Activated T-helper 1 cell treated with Interleukin-2 at 50 U/mL for 16 hours (primary cell): ENCODE data around the gene SMOC2.

Source experiments
- DNase-seq: peaks from one replicate; pipeline ENCODE4 v3.0.0-alpha.2; 2020; ENCODE audit warnings: low read depth

The SMOC2 gene

DNA sequence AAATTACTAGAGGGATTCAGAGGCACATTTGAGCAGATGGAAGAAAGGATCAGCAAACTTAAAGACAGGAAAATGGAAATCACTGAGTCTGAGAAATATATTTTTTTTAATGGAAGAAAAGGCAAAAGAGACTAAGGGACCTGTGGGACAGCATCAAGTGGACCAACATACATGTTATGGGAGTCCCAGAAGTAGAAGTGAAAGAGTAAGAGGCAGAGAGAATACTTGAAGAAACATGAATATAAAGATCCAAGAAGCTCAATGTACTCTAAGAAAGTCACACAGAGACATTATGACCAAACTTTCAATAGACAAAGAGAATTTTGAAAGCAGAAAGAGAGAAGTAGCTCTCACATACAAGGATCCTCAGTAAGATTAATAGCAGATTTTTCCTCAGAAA is 39.5 kb downstream of the SMOC2 start:
- DNase-seq: no peak

DNA sequence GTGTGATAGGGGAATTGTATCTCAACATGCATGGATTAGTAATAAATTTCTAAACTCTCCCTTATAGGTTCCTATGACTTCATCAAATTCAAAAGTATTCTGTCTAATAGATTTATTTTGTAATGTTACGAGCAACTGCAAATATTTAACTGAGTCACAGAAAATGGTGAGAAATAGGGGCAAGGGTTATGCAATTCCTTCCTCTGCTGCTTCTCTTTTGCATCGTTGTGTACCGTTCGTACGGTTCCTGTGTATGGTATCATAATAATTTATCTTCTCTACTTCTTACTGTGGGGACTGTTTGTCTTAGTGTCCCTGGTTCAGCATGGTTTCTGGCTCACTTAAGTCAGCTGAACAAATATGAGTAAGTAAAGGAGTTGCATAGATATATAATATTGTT is 44.8 kb downstream of the SMOC2 start:
- no peak for DNase-seq

DNA sequence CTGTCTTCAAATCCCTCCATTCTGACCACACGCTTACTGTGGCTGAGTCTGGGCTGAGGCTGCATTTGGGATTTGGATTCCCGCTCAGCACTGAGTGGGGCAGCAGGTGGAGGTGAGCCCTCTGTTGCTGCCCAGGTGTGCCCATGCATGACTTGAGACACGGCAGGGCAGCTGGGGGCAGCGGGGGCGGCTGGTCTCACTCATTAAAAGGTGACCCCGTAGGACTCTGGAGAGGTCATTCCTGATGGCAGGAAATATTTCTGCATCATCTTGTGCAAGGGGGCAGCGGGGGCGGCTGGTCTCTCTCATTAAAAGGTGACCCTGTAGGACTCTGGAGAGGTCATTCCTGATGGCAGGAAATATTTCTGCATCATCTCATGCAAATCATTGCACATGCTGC is 49.8 kb downstream of the SMOC2 start:
- DNase-seq: no peak

DNA sequence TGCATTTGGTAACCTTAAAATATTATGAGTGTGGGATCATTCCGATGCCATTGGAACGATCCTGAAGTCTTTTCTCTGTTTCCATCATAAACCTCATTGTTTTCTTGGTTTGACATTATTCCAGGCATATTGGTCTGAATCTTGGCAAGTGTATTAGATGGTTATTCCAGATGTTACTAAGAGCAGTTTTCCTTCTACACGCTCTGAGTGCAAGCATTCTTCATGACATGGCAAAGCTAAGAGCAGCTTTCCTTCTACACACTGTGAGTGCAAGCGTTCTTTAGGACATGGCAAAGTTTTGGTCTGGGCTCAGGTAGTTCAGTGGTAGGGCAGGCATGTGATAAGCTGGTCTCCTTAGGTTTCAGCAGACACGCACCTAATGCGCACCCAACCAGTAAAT is 53.0 kb downstream of the SMOC2 start:
- DNase-seq: no peak

DNA sequence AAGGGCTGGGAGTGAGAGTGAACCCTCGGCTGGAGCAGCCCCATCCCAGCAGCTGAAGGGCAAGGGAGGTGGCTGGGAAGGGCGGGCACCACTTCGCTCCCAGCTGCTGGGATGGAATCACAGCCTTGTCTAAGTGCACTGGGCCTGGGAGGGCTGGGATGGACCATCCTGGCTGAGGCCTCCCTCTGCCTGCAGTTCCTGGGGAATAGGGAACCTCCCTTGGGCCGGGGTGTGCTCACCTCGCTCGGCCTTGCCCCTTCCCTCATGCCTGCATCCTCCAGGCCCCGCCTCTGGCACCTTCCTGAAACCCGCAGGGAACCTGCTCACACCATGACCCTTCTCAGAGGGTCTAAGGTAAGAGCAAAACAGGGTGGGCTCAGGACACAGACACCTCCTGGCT is 53.7 kb downstream of the SMOC2 start:
- no peak for DNase-seq

DNA sequence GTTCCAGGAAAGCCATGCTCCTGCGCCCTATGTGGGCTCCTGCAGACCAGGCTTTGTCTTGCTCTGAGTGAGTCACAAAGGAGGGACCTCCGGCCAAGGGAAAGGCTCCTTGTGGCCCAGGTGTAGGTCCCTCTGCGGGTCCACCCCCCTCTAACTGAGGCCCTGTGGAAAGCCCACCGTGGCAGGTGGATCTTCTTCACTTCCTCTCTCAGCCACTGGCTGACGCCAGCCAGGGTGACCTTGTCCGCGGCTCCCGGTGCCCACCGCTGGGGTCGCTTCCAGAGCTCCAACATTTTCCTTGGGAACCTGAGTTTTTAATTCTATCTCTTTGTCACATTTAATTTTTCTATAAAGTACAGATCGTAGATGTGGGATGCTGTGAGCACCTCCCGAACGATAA is 54.1 kb downstream of the SMOC2 start:
- DNase-seq: no peak

DNA sequence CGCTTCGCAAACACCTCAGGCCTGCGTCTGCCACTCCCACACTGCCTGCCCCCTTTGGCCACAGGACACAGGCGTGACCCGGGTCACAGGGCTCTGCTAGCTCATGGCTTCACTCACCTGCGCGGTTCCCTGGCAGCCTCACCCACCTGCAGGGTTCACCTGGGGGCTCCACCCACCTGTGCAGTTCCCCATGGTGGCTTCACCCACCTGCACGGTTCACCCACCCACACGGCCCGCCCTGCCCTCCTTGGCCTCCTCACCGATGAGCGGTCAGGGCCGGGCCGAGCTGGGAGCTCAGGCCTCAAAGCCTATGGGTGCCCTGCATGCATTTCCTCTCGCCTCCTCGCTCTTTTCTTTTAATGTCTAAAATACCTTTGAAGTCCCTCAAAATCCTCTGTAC is 54.7 kb downstream of the SMOC2 start:
- no peak for DNase-seq

DNA sequence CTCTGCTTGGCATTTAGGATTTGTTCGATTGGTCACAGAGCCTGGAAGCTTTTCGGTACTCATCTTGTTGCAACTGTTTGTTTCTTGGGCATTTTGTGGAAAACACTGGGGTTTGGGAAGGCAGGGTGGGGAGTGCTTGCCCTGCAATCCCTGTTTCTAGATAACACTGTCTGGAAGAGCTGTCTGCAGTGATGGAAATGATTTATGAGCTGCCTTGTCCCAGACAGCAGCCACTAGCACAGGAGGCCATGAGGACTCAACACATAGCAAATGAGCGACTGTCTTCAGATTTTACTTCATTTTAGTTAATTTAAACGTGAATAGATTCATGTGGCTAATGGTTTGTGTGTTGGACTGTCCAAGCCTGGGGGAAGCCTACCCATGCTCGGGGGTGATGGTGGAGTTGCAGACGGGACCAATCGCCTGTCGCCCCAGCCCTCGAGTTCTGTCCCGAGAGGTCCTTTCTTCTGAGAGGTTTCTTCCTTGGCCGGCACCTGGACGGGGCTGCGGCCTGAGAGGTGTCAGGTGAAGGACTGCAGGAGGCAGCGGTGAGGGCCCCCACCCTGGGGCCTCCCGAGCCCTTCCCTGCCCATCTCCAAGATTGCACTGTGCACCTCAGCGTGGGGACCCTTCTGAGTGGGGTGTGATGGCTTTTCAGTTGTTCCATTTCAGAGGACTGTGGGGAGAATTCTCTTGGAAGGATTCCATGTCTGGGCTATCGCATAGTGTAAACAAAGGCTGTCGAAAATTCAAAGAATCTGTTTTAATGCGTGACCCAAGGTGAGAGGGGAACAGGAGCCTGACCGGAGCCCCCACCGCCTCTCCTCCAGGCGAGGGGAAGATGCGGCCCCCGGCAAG is 55.4 kb downstream of the SMOC2 start:
- DNase-seq: no peak

DNA sequence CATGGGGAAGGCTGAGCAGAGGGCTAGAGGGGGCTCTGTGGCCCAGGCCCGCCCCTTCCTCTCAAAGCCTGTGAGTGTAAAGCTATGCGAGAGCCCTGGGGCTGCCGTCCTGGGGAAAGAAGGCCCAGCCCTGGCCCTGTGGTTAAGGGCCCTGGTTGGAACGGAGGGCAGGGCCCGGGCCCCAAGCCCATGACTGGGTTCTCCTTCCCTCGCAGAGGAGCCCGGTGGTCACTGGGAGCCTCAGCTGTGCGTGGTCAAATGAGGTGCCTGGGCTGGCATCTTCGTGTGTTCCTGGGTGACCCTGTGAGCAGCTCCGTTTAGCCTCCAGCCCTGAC is 56.0 kb downstream of the SMOC2 start:
- no peak for DNase-seq

DNA sequence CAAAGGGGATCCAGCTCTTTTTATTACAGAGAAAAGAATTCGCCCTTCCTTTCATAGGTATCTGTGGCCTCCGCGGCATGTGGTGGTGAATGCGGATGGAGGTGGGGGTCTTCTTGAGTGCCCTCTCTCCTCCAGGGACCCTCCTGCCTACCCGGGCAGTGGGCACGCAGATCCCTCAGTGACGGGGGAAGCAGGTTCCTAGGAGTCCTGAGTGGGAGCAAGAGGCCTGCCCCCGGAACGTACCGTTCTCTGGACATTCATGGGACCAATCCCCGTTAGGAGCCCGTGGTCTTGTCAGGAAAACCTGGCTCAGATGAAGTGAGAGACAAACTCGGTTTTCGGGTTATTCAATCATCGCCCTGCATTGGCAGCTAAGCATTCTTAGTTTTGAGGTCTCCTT is 56.4 kb downstream of the SMOC2 start:
- no peak for DNase-seq

DNA sequence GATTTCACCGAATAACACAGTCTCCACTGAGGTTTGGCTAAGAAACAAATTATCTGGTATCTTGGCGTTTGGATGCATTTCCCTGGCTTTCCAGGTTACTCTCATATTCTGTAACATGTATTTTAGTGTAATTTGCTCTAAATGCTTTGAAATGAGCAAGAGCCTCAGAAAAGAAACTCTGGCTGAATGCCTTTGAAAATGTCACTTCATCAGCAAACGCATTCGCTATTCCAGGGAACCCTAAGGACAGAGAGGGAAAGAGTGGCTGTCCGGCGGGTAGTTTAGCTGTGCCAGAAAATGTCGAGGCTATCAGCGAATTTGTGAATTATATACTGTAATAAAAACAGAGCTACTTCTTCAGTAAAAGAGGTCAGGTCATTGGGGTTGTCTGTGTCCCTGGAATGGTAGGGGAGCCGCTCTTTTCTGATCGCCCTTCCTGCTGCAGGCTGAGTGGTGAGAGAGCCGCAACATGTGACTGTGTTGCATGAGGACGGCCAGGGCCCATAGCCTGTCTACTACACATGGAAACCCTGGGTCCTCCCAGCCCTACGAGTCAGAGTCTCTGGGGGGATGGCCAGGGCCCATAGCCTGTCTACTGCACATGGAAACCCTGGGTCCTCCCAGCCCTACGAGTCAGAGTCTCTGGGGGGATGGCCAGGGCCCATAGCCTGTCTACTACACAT is 57.3 kb downstream of the SMOC2 start:
- DNase-seq: no peak

DNA sequence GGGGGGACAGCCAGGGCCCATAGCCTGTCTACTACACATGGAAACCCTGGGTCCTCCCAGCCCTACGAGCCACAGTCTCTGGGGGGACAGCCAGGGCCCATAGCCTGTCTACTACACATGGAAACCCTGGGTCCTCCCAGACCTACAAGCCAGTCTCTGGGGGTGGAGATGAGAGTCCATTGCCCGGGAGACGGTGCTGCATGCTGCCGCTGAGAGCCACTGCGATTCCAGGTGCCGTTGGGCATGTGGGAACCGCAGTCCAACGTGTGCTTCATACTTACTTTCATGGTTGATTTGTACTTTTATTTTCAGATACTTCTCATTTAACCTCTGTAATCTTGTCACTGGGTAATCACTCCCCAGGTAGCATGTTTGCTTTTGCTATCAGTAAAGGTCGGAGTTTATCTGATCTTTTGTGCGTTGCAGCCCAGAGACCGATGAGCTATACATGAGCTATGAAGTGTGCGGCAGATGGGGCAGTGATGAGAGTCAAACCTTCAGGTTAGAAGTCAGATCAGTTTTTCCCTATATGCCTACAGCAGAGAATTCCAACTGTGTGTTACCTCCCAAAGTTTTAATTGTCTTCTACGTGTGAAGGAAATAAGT is 58.2 kb downstream of the SMOC2 start:
- DNase-seq: no peak

DNA sequence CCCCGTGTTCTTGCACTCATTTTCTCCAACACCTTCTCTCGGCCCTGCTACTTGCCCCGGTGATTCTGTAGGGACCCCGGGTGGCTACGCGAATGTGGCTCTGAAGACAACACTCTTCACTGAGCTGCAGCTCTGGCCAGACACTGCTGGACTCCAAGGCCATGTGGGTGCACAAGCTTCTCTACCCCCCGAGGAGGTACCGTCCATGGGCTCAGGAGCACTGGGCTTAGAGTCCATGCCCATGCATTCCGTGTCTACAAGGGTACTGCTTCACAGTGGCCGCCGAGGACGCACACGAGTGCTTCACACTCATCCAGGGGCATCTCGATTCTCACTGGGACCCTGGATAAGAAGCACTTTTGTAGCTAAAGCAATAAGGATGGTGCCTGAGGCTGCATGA is 59.5 kb downstream of the SMOC2 start:
- no peak for DNase-seq

DNA sequence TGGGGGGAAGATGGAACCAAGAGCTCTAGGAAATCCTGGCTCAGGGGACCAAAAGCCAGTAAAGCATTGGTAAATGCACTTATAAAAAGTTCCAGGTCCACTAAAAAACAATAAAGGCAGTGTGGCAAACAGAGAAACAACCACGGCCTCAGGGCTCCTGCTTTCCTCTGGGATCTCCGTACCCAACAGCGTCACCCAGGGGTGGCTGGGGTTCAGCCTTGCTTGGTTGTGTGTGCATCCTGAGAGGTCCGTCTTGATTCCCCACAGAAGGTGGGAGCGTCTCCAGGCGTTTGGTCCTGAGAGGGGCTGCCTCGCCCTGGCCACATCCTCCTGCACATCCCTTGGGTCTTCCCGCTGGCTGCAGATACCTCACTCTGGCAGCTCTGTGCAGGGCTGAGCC is 60.6 kb downstream of the SMOC2 start:
- no peak for DNase-seq

DNA sequence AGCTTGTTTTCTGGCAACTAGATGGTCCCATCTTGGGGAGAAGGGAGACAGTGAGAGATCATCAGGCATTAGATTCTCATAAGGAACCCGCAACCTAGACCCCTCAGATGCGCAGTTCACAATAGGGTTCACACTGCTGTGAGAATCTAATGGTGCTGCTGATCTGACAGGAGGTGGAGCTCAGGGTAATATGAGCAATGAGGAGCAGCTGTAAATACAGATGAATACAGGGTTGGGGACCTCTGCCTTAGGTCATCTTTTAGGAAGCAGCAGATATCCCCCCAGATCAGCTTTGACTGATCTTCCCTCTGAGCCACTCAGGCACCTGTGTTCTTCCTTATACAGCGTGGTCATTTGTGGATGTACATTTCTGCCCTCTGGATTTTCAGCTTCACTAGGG is 63.4 kb downstream of the SMOC2 start:
- no peak for DNase-seq

DNA sequence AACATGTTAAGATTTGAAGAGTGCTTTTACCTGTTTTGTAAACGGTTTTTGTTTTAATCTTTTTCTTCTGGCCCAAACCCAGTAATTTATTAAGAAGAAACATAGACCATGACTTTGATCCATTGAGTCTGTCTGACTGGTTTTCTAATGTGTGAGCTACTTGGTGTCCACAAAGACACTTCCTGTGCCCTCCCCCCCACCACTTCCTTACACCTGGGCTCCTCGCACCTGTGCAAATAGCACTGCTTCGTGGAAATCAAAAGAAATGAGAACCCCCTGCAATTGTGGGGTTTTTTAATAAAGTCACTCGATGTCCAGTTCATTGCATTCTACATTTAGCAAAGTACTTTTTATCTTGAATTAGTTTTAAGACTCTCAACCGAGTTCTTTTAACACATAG is 65.5 kb downstream of the SMOC2 start:
- DNase-seq: no peak

DNA sequence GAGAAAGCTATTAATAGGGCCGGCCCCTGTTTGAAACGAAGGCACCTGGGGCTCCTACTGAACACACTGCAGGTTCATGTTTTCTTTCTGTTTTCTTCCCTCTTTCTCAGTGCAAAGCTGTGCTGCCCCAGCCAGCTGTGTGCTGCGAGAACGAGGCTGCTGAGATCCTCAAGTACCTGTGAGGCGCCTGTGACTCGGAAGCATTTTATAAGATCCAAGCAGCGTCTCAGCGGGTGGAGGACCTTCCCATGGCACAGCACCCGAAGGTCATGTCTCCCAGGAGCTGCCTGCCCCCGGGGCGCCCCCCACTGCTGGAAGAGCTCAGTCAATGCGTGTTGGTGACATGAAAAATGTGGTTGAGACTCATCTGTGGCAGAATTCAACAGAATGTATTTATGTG is 66.3 kb downstream of the SMOC2 start:
- DNase-seq: no peak

DNA sequence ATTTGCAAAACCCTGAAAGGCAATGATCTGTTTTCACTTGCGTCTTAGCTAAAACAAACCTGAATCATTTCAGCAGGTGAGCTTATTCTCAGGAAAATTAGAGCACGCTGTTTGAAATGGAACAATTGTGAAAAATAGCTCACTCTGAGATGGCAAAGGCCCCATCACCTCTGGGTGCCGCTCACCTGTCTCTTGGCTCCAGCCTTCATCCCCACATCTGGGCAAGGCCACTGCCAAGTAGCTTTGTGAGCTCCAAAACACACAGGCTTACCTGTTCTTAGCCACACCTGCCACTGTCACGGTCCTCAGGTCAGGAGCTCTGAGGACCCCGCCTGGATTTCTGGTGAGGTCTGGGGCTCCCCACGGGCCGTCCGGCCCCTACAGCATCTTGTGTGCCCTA is 66.7 kb downstream of the SMOC2 start:
- no peak for DNase-seq

DNA sequence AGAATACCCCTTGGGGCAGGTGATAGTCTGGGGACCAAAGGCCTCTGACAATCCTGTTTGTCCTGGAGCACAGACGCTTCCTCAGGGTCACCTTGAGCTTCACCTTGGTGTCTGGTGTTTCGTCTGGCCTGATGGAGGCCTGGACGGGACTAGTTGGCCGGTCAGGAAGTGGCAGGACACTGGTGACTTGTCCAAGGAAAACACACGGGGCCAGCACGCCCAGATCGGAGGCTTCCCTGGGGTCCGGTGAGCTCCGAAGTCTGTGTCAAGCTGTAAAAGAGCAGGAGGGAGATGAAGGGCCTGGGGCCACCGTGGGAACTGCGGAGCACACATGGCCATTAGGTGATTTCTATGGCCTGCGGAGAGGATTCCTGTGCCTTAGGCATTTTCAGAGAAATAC is 67.9 kb downstream of the SMOC2 start:
- no peak for DNase-seq

DNA sequence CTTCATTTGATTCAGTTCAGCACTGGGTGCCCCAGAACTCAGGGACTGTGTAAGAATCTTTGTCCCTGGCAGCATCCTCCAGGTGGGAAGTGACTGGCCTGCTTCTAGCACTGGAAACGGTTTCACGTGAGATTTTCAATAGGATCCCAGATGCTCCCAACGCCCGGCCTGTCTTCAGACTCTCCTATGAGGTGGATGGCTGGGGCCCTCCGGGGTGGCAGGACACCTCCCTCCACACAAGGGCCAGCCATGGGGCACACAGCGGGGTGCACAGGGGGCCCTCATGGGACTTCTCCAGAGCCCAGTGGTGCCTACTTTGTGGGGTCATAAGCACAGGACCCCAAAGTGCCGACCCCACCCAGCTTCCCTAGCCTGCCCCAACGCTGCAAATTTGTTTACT is 72.8 kb downstream of the SMOC2 start:
- no peak for DNase-seq

DNA sequence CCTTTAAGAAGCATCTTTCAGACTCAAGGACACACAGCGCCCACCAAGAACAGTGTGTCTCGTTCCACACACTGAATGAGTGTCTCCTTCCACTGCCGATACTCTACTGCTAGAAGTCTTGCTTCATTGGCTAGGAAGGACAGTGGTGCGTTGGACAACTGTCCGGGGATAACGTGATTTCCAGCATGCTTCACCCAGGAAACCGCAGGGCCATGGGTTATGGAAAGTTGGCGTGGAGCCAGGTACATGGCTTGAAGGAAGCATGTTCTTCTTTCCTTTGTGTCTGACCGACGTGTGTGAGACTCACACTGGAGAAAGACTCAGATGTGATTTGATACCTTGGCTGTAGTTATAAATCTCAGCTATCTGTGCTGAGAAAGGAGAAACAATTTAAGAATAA is 73.2 kb downstream of the SMOC2 start:
- no peak for DNase-seq

DNA sequence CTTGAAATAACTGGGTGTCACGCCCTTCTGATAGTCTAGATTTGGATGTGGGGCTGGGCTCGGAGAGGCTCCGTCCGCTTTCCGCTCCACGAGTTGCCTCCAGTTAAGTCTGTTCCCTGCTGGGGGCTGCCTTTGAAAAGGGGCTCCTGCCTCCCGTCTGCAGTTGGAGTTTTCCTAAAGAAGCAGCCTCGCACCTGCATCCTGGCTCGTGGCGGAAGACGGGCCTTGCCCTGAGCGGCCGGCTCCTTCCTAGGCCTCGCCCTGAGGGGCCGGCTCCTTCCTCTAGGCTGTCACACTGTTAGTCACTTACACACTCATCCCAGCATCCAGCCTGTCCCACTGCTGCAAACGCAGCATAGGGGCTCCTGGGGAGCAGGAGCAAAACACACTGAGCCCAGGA is 74.4 kb downstream of the SMOC2 start:
- no peak for DNase-seq

DNA sequence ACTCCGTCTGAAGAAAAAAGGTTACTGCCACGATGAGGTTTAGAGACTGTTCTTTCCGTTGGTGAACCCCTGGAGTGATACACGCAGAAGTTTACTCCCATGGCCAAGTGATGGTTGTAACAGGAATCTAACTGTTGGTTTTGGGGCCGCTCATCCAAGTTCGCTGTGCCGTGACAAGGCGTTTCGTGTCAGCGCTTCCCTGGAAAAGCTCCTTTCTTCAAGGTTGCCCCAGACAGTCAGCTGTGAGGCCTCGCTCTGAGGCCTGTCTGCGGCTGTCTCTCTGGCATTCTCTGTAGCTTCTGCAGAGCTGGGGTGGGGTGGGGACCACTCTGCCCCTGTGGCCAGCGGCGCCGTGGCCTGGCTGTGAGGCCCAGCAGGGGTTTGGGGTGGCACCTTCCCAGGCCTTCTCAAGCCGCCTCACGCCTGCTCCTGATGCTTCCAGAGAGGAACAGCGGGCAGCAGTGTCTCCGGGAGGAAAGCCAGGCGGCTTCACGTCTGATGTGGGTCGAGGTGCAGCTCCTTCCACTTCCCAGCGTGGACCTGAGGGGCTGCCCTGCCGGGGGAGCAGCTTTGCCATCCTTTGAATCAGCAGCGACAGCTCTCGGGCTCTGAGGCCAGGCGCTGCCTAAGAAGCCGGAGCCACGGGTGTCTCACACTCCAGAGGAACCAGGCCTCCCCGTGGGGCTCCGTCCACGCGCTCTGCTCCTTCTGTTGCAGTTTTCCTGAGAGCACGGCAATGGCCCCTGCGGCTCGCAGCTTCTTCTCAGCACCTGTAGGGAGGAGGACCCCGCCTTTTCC is 76.2 kb downstream of the SMOC2 start:
- no peak for DNase-seq
